SK-N-DZ (cell line): ENCODE results near the gene RETREG1.
"Not testable (repeated sequence)": the region's sequence is repeated elsewhere in the genome, so short reads cannot be mapped to it uniquely, and the experiment has no call there.

ENCODE experiments used
- DNase-seq: peaks from one replicate; pipeline ENCODE4 v3.0.0-alpha.2; 2015; ENCODE audit warnings: low spot score

RETREG1 gene

GRCh38 chr5:16552666-16553343, 64.0 kb downstream of the RETREG1 start:
- DNase-seq = peak; percentile 51

DNA sequence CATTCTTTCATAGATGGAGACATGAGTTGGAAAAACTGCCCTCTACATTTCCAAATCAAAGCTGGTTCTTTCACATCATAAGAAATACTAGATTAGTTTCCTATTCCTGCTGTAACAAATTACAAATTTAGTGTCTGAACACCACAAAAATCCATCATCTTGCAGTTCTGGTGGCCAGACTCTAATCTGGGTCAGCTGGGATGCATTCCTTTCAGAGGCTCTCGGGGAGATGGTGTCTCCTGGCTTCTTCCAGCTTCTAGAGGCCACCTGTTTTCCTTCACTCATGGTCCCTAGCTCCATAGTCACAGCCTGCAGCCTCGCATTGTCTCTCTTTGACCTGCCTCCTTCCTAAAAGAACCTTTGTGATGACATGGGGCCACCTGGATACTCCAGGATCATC, 65.2 kb downstream of the RETREG1 start:
- DNase-seq = no peak

DNA sequence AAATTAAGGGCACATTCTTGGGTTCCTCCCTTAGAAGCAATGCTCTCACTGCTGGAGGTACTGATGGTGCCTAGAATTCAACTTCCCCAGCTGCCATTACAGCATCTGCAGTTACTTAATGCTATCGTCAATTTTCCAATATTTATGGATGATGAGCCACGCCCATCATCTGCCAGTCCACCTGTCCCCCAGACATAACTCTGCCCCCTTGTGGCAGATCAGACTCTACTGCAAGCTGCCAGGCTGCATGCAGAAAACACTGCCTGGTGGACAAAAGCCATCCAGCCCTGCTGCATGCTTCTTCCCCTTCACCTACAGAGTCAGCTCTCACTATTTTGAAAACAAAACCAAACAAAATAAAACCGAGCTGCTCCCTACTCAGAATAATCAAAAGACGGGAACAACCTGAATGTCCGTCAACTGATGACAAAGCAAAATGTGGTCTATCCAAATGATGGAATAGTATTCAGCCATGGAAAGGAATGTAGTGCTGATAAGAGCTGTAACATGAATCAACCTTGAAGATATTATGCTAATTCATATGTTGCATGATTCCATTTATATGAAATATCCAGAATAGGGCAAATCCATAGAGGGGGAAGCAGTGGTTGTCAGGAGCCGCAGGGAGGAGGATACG, 66.4 kb downstream of the RETREG1 start:
- peak; percentile 42 for DNase-seq

GRCh38 chr5:16549491-16550206, 67.1 kb downstream of the RETREG1 start:
- DNase-seq = no peak

DNA sequence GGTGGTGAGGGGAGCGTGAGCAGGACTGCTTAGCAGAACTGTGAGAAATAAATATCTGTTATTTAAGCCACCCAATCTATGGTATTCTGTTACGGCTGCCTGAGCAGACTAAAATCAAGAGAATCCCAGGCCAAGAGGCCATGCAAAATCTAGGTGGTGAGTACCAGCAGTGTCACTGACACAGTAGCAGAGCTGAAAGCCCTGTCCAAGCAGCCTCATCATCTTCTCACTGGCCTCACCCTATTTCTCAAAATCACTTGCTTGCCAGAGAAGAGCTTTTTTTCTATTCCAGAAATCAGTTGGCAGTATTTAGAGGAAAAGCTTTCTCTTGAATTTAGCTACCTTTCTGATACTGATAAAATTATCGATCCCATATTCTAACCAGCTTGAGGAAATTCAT, 68.0 kb downstream of the RETREG1 start:
- no peak for DNase-seq

GRCh38 chr5:16548115-16548514, 68.7 kb downstream of the RETREG1 start:
- no peak for DNase-seq

DNA sequence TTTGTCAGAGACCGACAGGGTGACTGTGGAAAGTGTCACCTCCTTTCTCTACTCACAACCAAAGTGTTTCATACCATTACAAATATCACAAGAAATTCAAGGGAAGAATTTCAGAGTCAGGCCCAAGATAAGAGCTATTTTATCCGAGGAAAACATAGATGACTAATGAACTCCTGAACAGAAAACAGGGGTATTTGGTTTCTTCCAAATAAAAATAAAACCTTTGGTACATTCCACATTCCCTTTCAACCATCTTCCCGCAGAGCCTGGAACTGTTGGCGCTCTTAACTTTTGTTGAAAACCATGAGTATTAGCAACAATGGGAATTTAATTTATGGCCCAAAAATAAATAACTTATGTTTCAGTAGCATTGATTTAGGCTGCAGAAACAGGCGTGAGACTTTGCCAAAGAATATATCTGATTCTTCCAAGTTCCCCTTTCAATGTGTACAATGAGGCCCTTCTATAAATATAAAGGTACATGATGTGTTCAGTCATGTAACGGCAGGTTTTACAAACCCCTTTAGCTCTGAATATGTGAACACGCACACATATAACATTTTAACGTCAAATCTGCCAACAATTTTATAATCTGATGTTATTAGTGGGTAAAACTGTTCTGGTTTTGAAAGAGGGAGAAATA, 69.5 kb downstream of the RETREG1 start:
- no peak for DNase-seq

DNA sequence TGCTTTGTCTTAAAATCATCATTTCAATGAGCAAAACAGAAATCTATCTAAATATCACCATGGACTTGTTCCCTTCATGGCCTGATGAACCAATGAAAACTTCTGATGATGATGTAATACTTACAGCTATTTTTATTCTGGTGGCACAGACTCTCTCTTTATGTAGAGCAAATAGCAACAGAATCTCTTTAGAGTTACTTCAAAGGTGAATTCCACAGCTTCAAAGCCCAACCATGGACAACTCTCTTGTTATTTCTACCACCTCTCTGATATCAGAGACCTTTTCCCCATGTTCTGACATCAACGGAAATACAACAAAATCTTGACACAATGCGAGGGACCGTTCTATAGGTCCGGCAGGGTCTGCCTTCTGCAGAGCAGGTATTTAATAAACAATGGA, 70.1 kb downstream of the RETREG1 start:
- DNase-seq = no peak

DNA sequence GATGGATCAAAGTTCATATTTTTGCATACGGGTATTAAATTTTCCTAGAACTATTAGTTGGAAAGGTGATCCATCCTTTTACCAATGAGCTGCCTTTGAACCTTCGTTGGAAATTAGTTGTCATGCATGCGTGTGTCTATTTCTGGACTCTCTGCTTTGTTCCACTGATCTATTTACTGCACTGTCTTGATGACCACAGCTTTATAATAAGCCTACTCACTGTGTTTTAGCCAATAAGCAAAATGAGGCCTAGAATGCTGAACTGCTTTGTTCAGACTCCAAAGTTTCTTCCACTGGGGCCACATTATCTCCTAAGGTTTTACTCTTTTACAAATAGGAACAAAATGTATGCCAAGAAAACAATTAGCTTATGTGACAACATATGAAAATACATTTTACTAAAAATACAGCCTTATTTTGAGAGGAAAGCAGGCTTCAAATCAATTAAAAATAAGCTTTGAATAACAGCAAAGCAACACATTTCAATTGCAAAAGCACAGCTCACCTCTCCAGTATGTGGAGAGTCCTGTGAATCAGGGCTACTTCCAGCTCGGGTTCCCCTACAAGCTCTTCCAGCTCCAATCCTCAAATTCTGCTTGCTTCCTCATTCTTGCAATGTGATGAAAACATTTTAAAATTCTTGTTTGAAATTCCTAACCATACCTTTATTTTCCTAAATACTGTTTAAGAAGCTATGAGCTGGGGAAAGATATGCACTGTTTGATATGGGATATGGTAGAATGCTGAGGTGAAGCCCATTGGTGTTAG, 72.0 kb downstream of the RETREG1 start:
- DNase-seq = no peak

DNA sequence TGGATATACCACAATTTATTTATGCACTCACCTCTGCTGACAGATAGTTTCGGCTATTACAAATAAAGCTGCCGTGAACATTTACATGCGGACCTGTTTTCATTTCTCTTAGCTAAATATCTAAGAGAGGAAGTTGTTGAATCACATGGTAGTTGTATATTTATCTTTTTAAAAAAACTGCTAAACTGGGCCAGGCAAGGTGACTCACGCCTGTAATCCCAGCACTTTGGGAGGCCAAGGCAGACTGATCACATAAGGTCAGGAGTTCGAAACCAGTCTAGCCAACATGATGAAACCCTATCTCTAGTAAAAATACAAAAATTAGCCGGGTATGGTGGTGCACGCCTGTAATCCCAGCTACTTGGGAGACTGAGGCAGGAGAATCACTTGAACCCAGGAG, 73.6 kb downstream of the RETREG1 start:
- DNase-seq = not testable (repeated sequence)

- no peak for DNase-seq
Observed at GRCh38 chr5:16542236-16542635, 74.6 kb downstream of the RETREG1 start.

DNA sequence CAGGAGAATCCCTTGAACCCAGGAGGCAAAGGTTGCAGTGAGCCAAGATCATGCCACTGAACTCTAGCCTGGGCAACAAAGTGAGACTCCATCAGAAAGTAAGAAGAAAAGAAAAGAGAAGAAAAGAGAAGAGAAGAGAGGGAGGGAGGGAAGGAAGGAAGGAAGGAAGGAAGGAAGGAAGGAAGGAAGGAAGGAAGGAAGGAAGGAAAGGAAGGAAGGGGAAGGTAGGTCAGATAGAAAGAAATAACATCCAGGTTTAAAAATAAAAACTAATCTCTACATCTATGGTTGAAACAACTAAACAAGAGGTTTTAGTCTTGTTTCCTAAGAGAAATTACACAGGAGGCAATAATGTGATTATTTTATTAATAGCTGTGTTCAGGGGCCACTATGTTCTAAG, 75.2 kb downstream of the RETREG1 start:
- DNase-seq = not testable (repeated sequence)

DNA sequence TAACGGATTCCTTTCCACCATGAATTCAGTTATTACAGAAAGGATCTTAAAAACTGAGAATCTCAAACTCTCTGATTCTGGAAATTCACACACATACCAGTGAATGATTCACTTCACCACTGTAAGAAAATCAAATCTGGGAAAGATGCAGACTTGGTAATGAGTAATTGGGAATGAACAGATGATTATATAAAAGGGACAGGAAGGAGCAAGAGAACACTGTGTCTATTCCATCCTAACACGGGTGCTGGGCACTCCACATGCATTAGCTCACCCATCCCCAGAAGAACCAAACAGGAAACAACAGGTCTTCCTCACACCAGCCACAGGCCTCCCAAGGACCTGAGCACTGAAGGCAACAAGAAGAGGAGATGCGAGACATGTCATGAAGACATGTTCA, 76.4 kb downstream of the RETREG1 start:
- DNase-seq = no peak

- DNase-seq = no peak
Observed at GRCh38 chr5:16539169-16539666, 77.6 kb downstream of the RETREG1 start.

- DNase-seq = no peak
Observed at GRCh38 chr5:16538006-16538405, 78.8 kb downstream of the RETREG1 start.

DNA sequence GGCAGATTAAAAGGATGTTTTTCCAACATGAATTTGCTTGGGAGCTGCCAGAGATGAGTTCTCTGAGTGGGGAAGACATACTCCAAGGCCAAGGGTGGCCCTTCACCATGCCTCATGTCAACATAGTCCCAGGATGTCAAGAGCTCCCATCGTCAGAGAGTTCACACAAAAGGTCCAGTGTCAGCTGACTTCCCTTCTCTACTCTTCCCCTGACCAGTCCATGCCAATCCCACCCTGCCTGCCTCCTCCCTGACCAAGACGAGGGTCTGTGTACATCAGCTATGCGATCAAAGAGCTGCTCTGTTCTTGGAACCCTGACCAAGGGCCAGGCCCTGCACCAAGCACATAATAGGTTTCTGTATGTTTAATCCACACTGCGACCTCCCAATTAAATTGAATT, 80.0 kb downstream of the RETREG1 start:
- no peak for DNase-seq

DNA sequence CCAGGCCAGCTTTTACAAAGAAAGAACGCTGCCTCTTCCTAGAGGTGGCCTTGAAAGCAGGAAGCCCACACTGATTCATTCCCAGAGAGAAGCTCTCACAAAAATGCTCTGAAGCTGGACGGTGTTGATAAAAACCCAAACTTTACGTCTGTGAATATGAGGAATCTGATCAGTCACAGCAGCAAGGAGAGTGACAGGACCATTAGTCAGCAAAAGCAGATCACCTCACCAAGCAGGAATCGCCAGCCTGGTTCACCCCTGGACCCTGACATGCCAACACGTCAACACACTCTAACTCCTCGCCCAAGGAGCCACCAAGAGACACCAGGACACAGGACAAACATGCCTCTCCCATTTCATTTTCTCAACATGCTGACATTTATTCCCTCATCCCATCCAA, 80.6 kb downstream of the RETREG1 start:
- DNase-seq = no peak

GRCh38 chr5:16534280-16534679, 82.5 kb downstream of the RETREG1 start:
- DNase-seq = no peak

DNA sequence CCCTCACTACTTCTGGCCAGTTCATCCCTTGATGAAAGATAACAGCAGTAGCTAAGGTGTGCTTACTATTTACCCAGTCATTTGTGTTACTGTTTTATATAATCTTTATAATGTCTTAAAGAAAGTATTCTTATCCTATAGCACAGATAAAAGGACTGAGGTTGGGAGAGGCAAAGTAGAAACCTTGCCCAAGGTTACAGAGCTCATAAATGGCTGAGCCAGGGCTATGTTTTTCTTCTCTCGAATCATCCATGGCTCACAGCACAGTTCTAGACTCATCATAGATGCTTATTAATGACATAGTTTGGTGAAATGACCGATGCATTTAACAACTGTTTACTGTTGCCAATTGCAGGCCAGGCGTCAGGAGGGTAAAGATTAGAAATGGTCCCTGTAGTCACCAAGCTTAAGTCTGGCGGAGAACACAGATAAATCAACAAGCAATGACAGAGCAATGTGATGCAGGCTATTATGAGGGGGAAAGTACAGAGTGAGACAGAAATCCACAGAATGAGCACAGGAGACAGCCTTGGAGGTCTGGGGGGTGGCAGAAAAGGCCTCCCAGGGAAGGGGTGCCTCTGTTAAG, 85.6 kb downstream of the RETREG1 start:
- DNase-seq = no peak

DNA sequence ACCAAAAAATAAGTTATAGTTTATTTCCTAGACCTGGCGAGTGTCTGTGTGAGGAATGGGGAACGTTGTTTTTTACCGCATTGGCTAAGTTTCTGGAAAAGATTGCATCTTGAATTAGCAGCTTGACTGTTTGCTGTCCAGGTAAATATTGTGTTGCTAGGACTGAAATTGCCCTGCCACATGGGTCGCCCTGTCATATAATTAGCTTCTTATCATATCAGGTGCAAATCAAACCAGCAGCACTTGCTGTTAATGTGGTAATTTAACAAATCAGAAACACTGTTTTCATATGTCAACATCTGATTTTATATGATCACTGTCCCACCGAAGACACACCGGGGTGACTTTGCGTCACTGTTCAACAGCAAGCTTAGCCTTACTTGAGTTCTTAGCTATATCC, 87.5 kb downstream of the RETREG1 start:
- no peak for DNase-seq
